HCT116 (cell line): Measurements from ENCODE around the gene NCBP1.

Source experiments
- EGR1 ChIP-seq: IDR thresholded peaks from 2 replicates; pipeline ENCODE4 v1.6.1; 2012; ENCODE audit warnings: low read depth
- EZH2 ChIP-seq: fragments of 200-600 bp; sonication (generic); IDR thresholded peaks from 2 replicates; pipeline ENCODE4 v1.6.1; 2017; ENCODE audit warnings: antibody characterized with exemption, mixed run types
- EZH2phosphoT487 ChIP-seq: fragments of 200-600 bp; IDR thresholded peaks from 2 replicates; pipeline ENCODE4 v1.6.1; 2018; ENCODE audit warnings: antibody characterized with exemption, borderline replicate concordance
- JUND ChIP-seq: IDR thresholded peaks from 2 replicates; pipeline ENCODE4 v1.6.1; 2012
- POLR2A ChIP-seq: IDR thresholded peaks from 2 replicates; pipeline ENCODE4 v1.7.0; 2011; ENCODE audit warnings: borderline replicate concordance; ENCODE audit not compliant: insufficient read depth, insufficient read length; ENCODE audit errors: extremely low read depth
- POLR2AphosphoS5 ChIP-seq: IDR thresholded peaks from 2 replicates; pipeline ENCODE4 v1.6.1; 2011; ENCODE audit warnings: mild to moderate bottlenecking, low read depth, low read length, moderate library complexity
- TCF7L2 ChIP-seq: IDR thresholded peaks from 2 replicates; pipeline ENCODE4 v1.7.0; 2011; ENCODE audit warnings: borderline replicate concordance, inconsistent platforms; ENCODE audit not compliant: insufficient read depth, insufficient read length; ENCODE audit errors: extremely low read depth
- ZFX ChIP-seq: fragments of 450-650 bp; IDR thresholded peaks from 2 replicates; pipeline ENCODE4 v1.6.1; 2017
- ZNF274 ChIP-seq: fragments of 200-500 bp; sonication (Bioruptor generic); IDR thresholded peaks from 2 replicates; pipeline ENCODE4 v1.6.1; 2014; ENCODE audit warnings: mild to moderate bottlenecking, low read depth, low read length, inconsistent platforms
- TF ChIP-seq, protein P1 (sequence below), 3 experiments: fragments of 200-600 bp in 1 of 3; sonication (generic) in 1 of 3; IDR thresholded peaks in 2 of 3; conservative IDR thresholded peaks in 1 of 3; 2 replicates each; pipeline ENCODE4 v1.5.1; 2012 to 2017; ENCODE audit warnings: low read depth in 2 of 3, low read length in 2 of 3, antibody characterized with exemption in 1 of 3, borderline replicate concordance in 1 of 3, control low read depth in 1 of 3, mild to moderate bottlenecking in 1 of 3, mixed read lengths in 1 of 3, mixed run types in 1 of 3, moderate library complexity in 1 of 3; ENCODE audit not compliant: insufficient read depth in 1 of 3
- TF ChIP-seq, protein P2 (sequence below): IDR thresholded peaks from 2 replicates; pipeline ENCODE4 v1.6.1; 2012

DNA sequence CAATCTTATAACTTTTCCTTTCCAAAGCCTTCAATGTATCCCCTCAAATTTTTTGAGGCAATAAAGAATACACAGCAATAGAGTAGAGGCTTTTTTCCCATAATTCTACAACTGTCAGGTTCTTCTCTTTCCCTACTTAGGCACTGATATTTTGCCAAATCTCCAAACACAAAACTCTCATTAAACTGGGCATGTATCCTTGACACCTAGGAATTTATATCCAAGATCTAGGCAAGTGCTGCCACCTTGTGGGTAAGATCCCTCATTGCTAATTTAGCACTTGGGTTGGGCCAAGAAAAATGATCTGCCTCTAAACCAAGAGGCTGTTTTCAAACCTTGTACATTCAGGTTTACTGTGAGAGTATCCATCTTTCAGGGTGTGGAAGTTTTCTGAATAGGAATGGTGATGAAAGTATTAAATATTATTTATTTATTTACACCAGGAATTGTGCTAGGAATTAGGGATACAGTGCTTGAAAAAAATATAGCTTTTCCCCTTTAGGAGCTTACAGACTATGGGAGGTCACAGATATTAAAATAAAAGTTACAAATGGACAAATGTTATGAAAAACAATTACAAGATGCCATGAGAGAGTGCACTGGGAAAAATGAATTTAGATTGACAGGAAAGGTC lies 18.1 kb upstream of the NCBP1 start:
- TF ChIP-seq, protein P1, sequence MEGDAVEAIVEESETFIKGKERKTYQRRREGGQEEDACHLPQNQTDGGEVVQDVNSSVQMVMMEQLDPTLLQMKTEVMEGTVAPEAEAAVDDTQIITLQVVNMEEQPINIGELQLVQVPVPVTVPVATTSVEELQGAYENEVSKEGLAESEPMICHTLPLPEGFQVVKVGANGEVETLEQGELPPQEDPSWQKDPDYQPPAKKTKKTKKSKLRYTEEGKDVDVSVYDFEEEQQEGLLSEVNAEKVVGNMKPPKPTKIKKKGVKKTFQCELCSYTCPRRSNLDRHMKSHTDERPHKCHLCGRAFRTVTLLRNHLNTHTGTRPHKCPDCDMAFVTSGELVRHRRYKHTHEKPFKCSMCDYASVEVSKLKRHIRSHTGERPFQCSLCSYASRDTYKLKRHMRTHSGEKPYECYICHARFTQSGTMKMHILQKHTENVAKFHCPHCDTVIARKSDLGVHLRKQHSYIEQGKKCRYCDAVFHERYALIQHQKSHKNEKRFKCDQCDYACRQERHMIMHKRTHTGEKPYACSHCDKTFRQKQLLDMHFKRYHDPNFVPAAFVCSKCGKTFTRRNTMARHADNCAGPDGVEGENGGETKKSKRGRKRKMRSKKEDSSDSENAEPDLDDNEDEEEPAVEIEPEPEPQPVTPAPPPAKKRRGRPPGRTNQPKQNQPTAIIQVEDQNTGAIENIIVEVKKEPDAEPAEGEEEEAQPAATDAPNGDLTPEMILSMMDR (IDR thresholded peaks at IDR 0.05 in 2 of 3, conservative IDR thresholded peaks at IDR 0.05 in 1 of 3; ENCODE audit: borderline replicate concordance in 1 of 3, insufficient read depth in 1 of 3, low read depth in 2 of 3, low read length in 2 of 3): peak; percentile 76 to 89 (median 83); a peak in 5 of 6 replicates
- no peak for TF ChIP-seq ZFX
- no peak for TF ChIP-seq POLR2A
- TF ChIP-seq EZH2: no peak
- no peak for TF ChIP-seq EZH2phosphoT487
- TF ChIP-seq, protein P2, sequence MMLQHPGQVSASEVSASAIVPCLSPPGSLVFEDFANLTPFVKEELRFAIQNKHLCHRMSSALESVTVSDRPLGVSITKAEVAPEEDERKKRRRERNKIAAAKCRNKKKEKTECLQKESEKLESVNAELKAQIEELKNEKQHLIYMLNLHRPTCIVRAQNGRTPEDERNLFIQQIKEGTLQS: no peak
- no peak for TF ChIP-seq POLR2AphosphoS5
- no peak for TF ChIP-seq JUND
- no peak for TF ChIP-seq EGR1
- TF ChIP-seq TCF7L2: no peak
- no peak for TF ChIP-seq ZNF274
